CD4-positive, alpha-beta T cell treated with Interleukin-1 beta for 1 hour (primary cell): ENCODE data around the gene SAPCD2.

Experiments
- DNase-seq, 2 donors: peaks; one replicate each; pipeline ENCODE4 v3.0.0-alpha.2; 2020 to 2022

SAPCD2 gene

GRCh38 chr9:137080260-137081122 is 10.1 kb upstream of the SAPCD2 start:
- no peak for DNase-seq

- DNase-seq, result no peak
Observed at GRCh38 chr9:137079401-137079787, 9.0 kb upstream of the SAPCD2 start.

- no peak for DNase-seq
Observed at GRCh38 chr9:137078701-137079400, 8.5 kb upstream of the SAPCD2 start.

GRCh38 chr9:137077758-137078693 is 7.7 kb upstream of the SAPCD2 start:
- DNase-seq, result peak; percentile 36 to 51

- peak; percentile 70 to 72 for DNase-seq
Observed at GRCh38 chr9:137077010-137077747, 6.8 kb upstream of the SAPCD2 start, which contains the start of gene UAP1L1. UAP1L1 (plus strand) TSS chr9:137077517; CDS start chr9:137077533, 16 bp downstream.

- no peak for DNase-seq
Observed at GRCh38 chr9:137076636-137077009, 6.3 kb upstream of the SAPCD2 start.

GRCh38 chr9:137075275-137075775 is 5.0 kb upstream of the SAPCD2 start:
- no peak for DNase-seq

- no peak for DNase-seq
Observed at GRCh38 chr9:137074657-137075274, 4.4 kb upstream of the SAPCD2 start.

- DNase-seq, result no peak
Observed at GRCh38 chr9:137073992-137074399, 3.6 kb upstream of the SAPCD2 start.

- no peak for DNase-seq
Observed at GRCh38 chr9:137071282-137071681, 925 bp upstream of the SAPCD2 start.

- no peak for DNase-seq
Observed at GRCh38 chr9:137070906-137071275, 534 bp upstream of the SAPCD2 start.

GRCh38 chr9:137069508-137070091 is 757 bp downstream of the SAPCD2 start:
- no peak for DNase-seq

- no peak for DNase-seq
Observed at GRCh38 chr9:137068539-137069507, 1.5 kb downstream of the SAPCD2 start.

- peak; percentile 91 for DNase-seq
Observed at GRCh38 chr9:137067860-137068538, 2.4 kb downstream of the SAPCD2 start.

GRCh38 chr9:137066096-137066861 is 4.1 kb downstream of the SAPCD2 start:
- DNase-seq, result no peak

GRCh38 chr9:137065336-137065967 is 4.9 kb downstream of the SAPCD2 start:
- no peak for DNase-seq

- no peak for DNase-seq
Observed at GRCh38 chr9:137064880-137065164, 5.5 kb downstream of the SAPCD2 start.
